Sigmoid colon (tissue), 4 donors: Measurements from ENCODE around the gene TNS1.

ENCODE experiments used
- CTCF ChIP-seq, 4 experiments: fragments of 450-650 bp in 3 of 4; fragments of 200-600 bp in 1 of 4; IDR thresholded peaks; one replicate each; pipeline ENCODE4 v1.5.1; 2016 to 2019; ENCODE audit warnings: antibody characterized with exemption in 4 of 4, mild to moderate bottlenecking in 3 of 4, moderate library complexity in 2 of 4
- POLR2A ChIP-seq, 2 donors: fragments of 450-650 bp; IDR thresholded peaks; one replicate each; pipeline ENCODE4 v1.6.1; 2016; ENCODE audit warnings: antibody characterized with exemption in 2 of 2, mild to moderate bottlenecking in 2 of 2, moderate library complexity in 2 of 2
- POLR2AphosphoS5 ChIP-seq, 4 donors: sonication (generic); formaldehyde crosslinking; IDR thresholded peaks; one replicate each; pipeline ENCODE4 v1.6.1; 2017; ENCODE audit warnings: antibody characterized with exemption in 4 of 4

DNA sequence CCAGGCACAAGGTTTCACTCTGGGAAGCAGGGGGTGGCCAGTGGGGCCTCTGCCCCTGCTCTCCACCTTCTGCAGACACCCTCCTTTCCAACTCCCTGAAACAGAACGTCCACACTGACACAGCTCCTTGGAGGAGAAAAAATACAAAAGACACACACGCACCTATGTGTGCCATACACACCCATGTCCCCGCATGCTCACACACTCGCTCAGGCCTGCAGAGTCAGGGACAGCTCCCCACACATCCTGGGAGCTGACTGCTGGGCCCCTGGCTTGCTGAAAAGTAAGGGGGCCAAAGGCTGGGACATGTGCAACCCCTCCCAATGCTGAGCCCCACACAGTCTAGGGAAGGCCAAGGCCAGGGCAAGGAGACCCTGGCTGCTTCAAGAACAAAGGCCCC lies 200.5 kb downstream of the TNS1 start:
- TF ChIP-seq CTCF (IDR thresholded peaks at IDR 0.05): no peak
- TF ChIP-seq POLR2A (IDR thresholded peaks at IDR 0.05): no peak
- TF ChIP-seq POLR2AphosphoS5 (IDR thresholded peaks at IDR 0.05): peak in 2 of 4 donors; percentile 38 to 47
